Sigmoid colon (tissue), 7 donors: ENCODE results near the gene PRKG2. TPM values are rescaled to one million over a fixed set of nuclear protein-coding genes. Genes with fewer than 3 reads are reported as not detected.

Source experiments
- DNase-seq: peaks from one replicate; pipeline ENCODE4 v3.0.0-alpha.2; 2019
- H3K27ac ChIP-seq, 4 donors: fragments of 200-600 bp; sonication (generic); one replicate each; pipeline ENCODE4 v1.5.1; 2016 to 2019; ENCODE audit warnings: mild to moderate bottlenecking in 1 of 4
- H3K27me3 ChIP-seq, 3 donors: fragments of 200-600 bp; sonication (generic); one replicate each; pipeline ENCODE4 v1.5.1; 2019; ENCODE audit warnings: mild to moderate bottlenecking in 1 of 3
- H3K36me3 ChIP-seq, 4 donors: fragments of 200-600 bp; sonication (generic); one replicate each; pipeline ENCODE4 v1.5.1; 2016 to 2019
- H3K4me1 ChIP-seq, 4 donors: fragments of 200-600 bp; sonication (generic); one replicate each; pipeline ENCODE4 v1.5.1; 2017 to 2019
- H3K4me3 ChIP-seq, 4 donors: fragments of 200-600 bp; sonication (generic); one replicate each; pipeline ENCODE4 v1.5.1; 2017 to 2019; ENCODE audit warnings: mild to moderate bottlenecking in 2 of 4, moderate library complexity in 1 of 4
- H3K9me3 ChIP-seq, 4 donors: fragments of 200-600 bp in 3 of 4; sonication (generic) in 3 of 4; one replicate each; pipeline versions ENCODE4 v1.5.1 to v1.6.1; 2013 to 2019
- CTCF ChIP-seq, 4 experiments: fragments of 450-650 bp in 3 of 4; fragments of 200-600 bp in 1 of 4; IDR thresholded peaks; one replicate each; pipeline ENCODE4 v1.5.1; 2016 to 2019; ENCODE audit warnings: antibody characterized with exemption in 4 of 4, mild to moderate bottlenecking in 3 of 4, moderate library complexity in 2 of 4
- EP300 ChIP-seq, 4 donors: sonication (generic); formaldehyde crosslinking; IDR thresholded peaks; one replicate each; pipeline ENCODE4 v1.6.1; 2017; ENCODE audit warnings: antibody characterized with exemption in 4 of 4
- POLR2A ChIP-seq, 2 donors: fragments of 450-650 bp; IDR thresholded peaks; one replicate each; pipeline ENCODE4 v1.6.1; 2016; ENCODE audit warnings: antibody characterized with exemption in 2 of 2, mild to moderate bottlenecking in 2 of 2, moderate library complexity in 2 of 2
- POLR2AphosphoS5 ChIP-seq, 4 donors: sonication (generic); formaldehyde crosslinking; IDR thresholded peaks; one replicate each; pipeline ENCODE4 v1.6.1; 2017; ENCODE audit warnings: antibody characterized with exemption in 4 of 4
- WGBS, 2 donors: extraction: QIAGEN DNeasy Blood & Tissue Kit; methylation state at CpG; one replicate each; pipeline ENCODE4 v1.1.7; 2013; 5-methylcytosine and 5-hydroxymethylcytosine counted together
- intact Hi-C: fragments of 100-400 bp; cut with DNase I; formaldehyde crosslinking; loops from one replicate; pipeline ENCODE4 v1.15.1; 2023
- polyA plus RNA-seq, 3 donors: library from polyadenylated mRNA; stranded (reverse); fragments of 200-250 nt; gene quantifications; one replicate each; pipeline ENCODE4 v1.2.3, GENCODE V29; 2013
- total RNA-seq, 4 donors: library from RNA; depleted of rRNA; stranded (reverse); fragments of >200 nt; gene quantifications; one replicate each; pipeline ENCODE4 v1.1.0, GENCODE V29; 2016
- donor health status: healthy with polysubstance abuse.
- donor health status: Bipolar disorder and iron deficiency.
- donor health status: healthy.

PRKG2 gene
- total and polyA plus RNA-seq, 7 donors = 1.2 to 19.9 (median 2.6) TPM

DNA sequence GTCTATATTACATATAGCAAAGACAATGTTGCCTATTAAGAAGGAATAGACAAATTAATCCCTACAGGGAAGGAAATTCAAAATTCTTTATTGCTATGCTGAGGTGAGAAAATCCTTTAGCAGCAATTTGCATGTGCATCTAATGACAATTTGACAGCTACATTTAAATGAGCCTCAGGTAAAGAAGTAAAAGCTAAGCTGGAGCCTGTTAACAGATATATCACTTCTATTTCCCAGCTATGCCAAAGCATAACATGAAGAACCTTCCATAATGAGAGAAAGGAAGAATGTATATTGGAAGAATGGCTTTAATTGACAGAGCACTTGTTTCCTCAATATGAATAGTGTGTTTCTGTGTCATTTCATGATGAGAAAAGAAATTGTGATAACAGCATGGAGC lies 112.9 kb downstream of the PRKG2 start:
- no peak for DNase-seq
- Histone ChIP-seq H3K4me3 (no peak overlapping the region), H3K27me3 (no peaks in the 10 kb centered on the region), H3K27ac (no peak overlapping the region), H3K4me1 (no peaks in the 10 kb centered on the region), H3K36me3 (no peaks in the 10 kb centered on the region), H3K9me3 (no peaks in the 10 kb centered on the region)
- intact Hi-C loops = no loop called here
- TF ChIP-seq POLR2A (IDR thresholded peaks at IDR 0.05) (no peak), CTCF (IDR thresholded peaks at IDR 0.05) (no peak), EP300 (IDR thresholded peaks at IDR 0.05) (no peak), POLR2AphosphoS5 (IDR thresholded peaks at IDR 0.05) (no peak)

GRCh38 chr4:81096566-81096965 lies 118.5 kb downstream of the PRKG2 start:
- 88% methylated on average over 1 of the region's 1 CpG for WGBS, 2 donors
- Histone ChIP-seq H3K36me3 (no peaks in the 10 kb centered on the region), H3K9me3 (no peaks in the 10 kb centered on the region), H3K4me1 (no peaks in the 10 kb centered on the region), H3K27ac (no peak overlapping the region), H3K27me3 (no peaks in the 10 kb centered on the region), H3K4me3 (no peak overlapping the region)
- TF ChIP-seq POLR2AphosphoS5 (IDR thresholded peaks at IDR 0.05) = no peak
- no peak for TF ChIP-seq CTCF (IDR thresholded peaks at IDR 0.05)
- no peak for TF ChIP-seq POLR2A (IDR thresholded peaks at IDR 0.05)
- TF ChIP-seq EP300 (IDR thresholded peaks at IDR 0.05) = no peak
- no peak for DNase-seq
- intact Hi-C loops = no loop called here

DNA sequence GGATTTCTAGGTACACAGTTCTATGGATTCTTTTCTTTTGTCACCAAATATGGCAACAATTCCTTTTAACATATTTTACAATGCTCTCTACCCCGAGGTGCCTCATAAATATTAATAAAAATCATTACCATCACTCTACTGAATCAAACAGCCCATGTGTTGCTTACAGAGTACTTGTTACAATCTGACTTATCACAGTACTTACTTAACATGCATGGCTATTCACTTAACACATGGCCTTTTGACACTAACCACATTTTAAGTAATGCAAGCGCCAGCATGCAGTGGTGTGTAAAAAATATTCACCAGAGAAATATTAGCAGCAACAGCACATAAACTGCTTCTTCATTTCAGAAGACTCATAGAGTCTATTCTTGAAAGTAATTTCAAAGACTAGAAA lies 119.6 kb downstream of the PRKG2 start:
- WGBS, 2 donors = 66 to 71% methylated on average over 2 of the region's 2 CpGs
- Histone ChIP-seq H3K27ac (no peak overlapping the region), H3K36me3 (no peaks in the 10 kb centered on the region), H3K4me3 (no peak overlapping the region), H3K9me3 (no peaks in the 10 kb centered on the region), H3K4me1 (no peaks in the 10 kb centered on the region), H3K27me3 (no peaks in the 10 kb centered on the region)
- DNase-seq = no peak
- TF ChIP-seq POLR2AphosphoS5 (IDR thresholded peaks at IDR 0.05) = no peak
- no peak for TF ChIP-seq EP300 (IDR thresholded peaks at IDR 0.05)
- TF ChIP-seq CTCF (IDR thresholded peaks at IDR 0.05) = no peak
- no peak for TF ChIP-seq POLR2A (IDR thresholded peaks at IDR 0.05)
- intact Hi-C loops = no loop called here

GRCh38 chr4:81093720-81094401 lies 121.2 kb downstream of the PRKG2 start:
- no peaks in the 10 kb centered on the region for H3K9me3 ChIP-seq
- H3K4me1 ChIP-seq = no peaks in the 10 kb centered on the region
- WGBS, 2 donors = 83 to 95% methylated on average over 2 of the region's 2 CpGs
- intact Hi-C loops = no loop called here
- H3K27ac ChIP-seq = no peak overlapping the region
- DNase-seq = no peak
- H3K27me3 ChIP-seq = no peaks in the 10 kb centered on the region
- no peaks in the 10 kb centered on the region for H3K36me3 ChIP-seq
- no peak for TF ChIP-seq EP300 (IDR thresholded peaks at IDR 0.05)
- no peak for TF ChIP-seq POLR2A (IDR thresholded peaks at IDR 0.05)
- TF ChIP-seq POLR2AphosphoS5 (IDR thresholded peaks at IDR 0.05) = no peak
- no peak for TF ChIP-seq CTCF (IDR thresholded peaks at IDR 0.05)
- no peak overlapping the region for H3K4me3 ChIP-seq

DNA sequence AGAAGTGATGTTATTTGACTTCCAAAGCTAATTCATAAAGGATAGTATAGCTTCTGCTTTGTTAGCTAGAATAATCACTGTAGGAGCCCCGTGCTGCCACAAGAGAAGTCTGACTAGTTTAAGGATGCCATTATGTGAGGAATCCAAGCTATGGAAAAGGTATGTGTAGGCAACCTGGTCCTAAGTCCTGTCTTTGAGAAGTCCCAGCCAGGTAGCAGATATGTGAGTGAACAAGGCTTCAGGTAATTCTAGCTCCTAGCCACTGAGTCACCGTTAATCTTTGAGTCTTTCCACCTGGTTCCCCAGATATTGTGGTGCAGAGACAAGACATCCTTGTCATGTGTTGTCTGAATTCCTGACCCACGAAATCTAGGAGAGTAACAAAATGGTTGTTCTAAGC lies 129.0 kb downstream of the PRKG2 start:
- no peaks in the 10 kb centered on the region for H3K27me3 ChIP-seq
- intact Hi-C loops = no loop called here
- no peaks in the 10 kb centered on the region for H3K36me3 ChIP-seq
- H3K9me3 ChIP-seq = no peaks in the 10 kb centered on the region
- 84 to 86% methylated on average over 3 of the region's 3 CpGs for WGBS, 2 donors
- no peak overlapping the region for H3K4me3 ChIP-seq
- DNase-seq = no peak
- H3K27ac ChIP-seq = no peak overlapping the region
- H3K4me1 ChIP-seq = no peaks in the 10 kb centered on the region
- TF ChIP-seq POLR2AphosphoS5 (IDR thresholded peaks at IDR 0.05) = no peak
- no peak for TF ChIP-seq EP300 (IDR thresholded peaks at IDR 0.05)
- no peak for TF ChIP-seq POLR2A (IDR thresholded peaks at IDR 0.05)
- no peak for TF ChIP-seq CTCF (IDR thresholded peaks at IDR 0.05)
